GM12892 (cell line): ENCODE measurements around the gene SELENOO.

Source experiments
- DNase-seq: peaks from one replicate; pipeline ENCODE4 v3.0.0; 2011; ENCODE audit not compliant: insufficient read length
- FAIRE-seq: peaks from 2 replicates; lab custom pipeline; 2011; peaks lifted over from hg19 to GRCh38; lab: Jason Lieb, UNC
- POLR2A ChIP-seq: IDR thresholded peaks from 2 replicates; pipeline ENCODE4 v1.6.1; 2011; ENCODE audit warnings: low read depth, low read length, control low read depth
- POLR2AphosphoS5 ChIP-seq: IDR thresholded peaks from 2 replicates; pipeline ENCODE4 v1.6.1; 2011; ENCODE audit warnings: low read depth, low read length, control low read depth
- TAF1 ChIP-seq: IDR thresholded peaks from 2 replicates; pipeline ENCODE4 v1.6.1; 2011; ENCODE audit warnings: low read depth, mild to moderate bottlenecking, control low read depth, low read length, borderline replicate concordance

The SELENOO gene

DNA sequence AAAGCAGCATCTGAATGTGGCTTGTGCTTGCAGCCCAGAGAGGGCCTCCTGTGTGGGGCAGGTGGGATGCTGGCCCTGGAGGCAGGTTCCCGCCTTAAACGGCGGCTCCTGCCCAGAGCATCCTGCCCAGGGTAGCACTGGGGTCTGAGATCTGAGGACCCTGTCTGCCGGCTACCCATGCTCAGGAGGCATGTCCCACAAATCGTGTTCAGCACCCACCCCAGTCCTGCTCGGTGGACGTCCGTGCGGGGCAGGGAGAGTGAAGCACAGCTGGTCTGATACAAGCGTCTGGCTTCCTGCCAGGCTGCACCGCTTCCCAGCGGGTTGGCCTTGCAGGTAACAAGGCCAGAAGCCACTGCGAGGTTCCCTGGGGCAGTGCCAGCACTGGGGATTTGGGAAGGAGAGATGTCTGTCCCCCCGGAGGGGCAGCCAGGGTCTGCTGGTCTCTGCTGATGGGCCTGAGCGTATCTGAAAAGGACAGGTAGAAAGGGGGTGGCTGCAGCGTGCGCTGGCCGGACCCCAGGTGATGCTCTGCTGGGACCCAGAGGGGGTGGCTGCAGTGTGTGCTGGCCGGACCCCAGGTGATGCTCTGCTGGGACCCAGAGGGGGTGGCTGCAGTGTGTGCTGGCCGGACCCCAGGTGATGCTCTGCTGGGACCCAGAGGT, 11.5 kb upstream of the SELENOO start:
- DNase-seq (no peak), FAIRE-seq (peak; percentile 68)
- no peak for TF ChIP-seq TAF1
- TF ChIP-seq POLR2AphosphoS5: no peak
- TF ChIP-seq POLR2A: no peak

DNA sequence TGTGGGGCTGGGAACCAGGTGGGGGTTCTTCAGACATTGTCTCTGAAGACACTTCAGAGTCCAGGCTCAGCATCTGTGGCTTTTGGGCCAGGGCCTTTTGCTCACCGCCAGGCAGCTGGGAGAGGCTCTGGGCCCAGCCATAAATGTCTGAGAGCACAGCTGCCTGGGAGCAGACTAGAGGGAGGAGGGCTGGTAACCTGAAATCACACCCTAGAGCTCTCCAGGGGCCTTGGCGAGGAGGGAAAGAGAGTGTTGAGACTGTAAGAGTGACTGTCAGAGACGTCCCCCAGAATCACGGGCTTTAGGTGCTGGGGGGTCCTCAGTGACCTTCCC, 11.0 kb upstream of the SELENOO start:
- no peak for FAIRE-seq
- no peak for DNase-seq
- TF ChIP-seq POLR2A: no peak

DNA sequence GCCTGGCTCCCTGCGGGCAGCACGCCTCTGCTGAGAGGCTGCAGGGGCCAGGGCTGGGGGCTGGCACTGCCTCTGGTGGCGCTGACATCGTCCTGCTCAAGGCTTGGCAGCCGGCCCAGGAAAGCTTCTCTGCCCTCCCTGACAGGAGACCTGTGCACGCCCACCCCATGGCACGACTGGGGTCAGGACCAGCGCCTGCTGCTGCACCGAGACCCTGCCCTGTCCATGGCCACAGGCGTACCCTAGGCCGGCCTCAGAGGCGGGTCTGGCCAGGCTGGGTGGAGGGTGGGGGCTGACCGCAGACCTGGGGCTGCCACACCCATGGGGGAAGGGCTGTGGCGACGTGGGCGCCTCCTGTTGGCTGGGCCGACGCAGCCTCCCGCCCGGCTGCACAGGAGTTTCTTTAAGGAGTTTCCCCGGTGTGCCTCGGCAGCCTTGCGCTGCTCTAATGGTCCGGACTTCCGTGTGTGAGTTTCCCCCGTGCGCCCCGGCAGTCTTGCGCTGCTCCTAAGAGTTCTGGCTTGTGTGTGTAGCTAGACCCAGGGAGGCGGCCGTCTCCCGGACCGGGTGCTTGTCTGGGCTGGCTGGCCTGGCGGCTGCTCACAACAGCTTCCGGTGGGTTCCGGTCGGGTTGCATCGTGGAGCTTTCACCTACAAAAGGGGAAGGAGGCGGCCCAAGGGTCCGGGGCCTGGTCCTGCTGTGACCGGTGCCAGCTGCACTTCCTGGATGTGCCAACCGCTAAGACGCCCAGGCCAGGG, 10.4 kb upstream of the SELENOO start:
- peak; percentile 98 for FAIRE-seq
- DNase-seq: peak; percentile 81
- TF ChIP-seq TAF1: peak; percentile 82
- peak; percentile 78; the same call in 1 of the 2 replicates for TF ChIP-seq POLR2A
- peak; percentile 88 for TF ChIP-seq POLR2AphosphoS5

DNA sequence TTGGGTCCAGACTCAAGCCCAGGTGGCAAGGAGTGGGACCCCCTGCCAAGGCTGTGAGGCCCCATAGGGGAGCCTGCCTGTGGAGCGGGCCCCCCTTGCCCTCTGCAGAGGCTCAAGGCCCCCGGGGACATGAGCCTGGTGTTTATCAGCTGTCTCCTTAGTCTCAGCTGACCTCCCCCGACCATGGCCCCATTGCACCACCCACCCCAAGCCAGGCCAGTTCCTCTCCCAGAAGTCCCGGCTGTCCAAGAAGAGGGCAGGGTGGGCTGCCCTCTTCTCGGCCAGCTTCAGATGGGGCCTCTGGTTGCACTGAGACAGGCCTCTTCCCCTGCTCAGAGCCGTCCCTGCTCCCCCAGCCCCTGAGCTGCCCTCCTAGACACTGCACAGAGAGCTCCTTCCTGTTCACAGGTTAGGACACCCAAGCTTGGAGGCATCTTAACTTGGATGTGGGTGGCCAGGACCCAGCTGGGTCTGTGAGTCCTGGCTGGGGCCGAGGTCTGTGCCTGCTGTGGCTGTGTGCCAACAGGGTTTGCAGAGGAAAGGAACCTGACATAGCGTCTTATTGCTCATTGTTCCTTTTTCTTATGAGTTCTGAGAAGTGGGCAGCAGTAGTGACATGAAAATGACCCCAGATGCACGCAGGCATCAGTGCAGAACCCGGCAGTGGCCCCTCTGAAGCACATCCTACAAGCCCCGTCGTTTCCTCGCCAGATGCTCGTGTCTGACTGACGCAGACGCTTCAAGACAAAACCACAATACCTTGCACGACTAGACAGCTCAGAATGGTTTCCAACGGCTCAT, 9.7 kb upstream of the SELENOO start:
- FAIRE-seq (no peak), DNase-seq (peak; percentile 64)
- no peak for TF ChIP-seq TAF1
- TF ChIP-seq POLR2A: peak; percentile 81

GRCh38 chr22:50192436-50193204, 8.2 kb upstream of the SELENOO start:
- no peak for TF ChIP-seq TAF1
- peak; percentile 44; the same call in 1 of the 2 replicates for TF ChIP-seq POLR2A
- DNase-seq: no peak
- peak; percentile 94 for FAIRE-seq

- DNase-seq: no peak
- no peak for FAIRE-seq
- no peak for TF ChIP-seq POLR2AphosphoS5
- TF ChIP-seq TAF1: no peak
- TF ChIP-seq POLR2A: no peak
Observed at GRCh38 chr22:50193621-50194020, 7.2 kb upstream of the SELENOO start.

DNA sequence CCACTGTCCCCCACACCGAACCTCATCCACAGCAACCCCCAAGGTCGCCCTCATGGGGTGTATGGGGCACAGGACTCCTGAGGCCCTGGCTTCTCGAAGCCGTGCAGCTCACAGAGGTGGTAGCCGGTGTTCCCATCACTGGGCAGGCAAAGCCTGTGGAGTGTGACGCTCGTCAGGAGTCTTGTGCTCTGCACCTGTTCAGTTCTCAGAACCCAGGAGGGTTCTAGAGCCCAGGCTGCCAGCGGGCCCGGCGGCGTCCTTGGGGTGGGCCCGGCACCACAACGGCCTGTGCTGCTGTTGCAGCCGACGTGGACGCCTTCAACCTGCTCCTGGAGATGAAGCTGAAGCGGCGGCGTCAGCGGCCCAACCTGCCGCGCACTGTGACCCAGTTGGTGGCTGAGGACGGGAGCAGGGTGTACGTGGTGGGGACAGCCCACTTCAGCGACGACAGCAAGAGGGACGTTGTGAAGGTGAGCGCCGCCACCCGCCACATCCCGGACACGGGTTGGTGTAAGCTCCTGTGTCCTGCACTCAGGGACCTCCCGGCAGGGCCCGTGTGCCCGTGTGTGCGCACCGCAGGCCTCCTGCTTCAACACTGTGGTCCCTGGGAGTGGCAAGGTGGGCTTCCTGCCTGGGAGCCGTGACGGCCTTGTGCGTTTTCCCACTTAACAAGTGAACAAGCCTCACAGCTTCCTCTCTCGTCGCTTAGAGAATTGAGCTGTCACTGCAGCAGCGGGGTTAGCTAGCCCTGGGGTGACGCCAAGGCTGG, 6.6 kb upstream of the SELENOO start:
- DNase-seq (no peak), FAIRE-seq (no peak)
- TF ChIP-seq TAF1: no peak
- no peak; the same call in 1 of the 2 replicates for TF ChIP-seq POLR2A

DNA sequence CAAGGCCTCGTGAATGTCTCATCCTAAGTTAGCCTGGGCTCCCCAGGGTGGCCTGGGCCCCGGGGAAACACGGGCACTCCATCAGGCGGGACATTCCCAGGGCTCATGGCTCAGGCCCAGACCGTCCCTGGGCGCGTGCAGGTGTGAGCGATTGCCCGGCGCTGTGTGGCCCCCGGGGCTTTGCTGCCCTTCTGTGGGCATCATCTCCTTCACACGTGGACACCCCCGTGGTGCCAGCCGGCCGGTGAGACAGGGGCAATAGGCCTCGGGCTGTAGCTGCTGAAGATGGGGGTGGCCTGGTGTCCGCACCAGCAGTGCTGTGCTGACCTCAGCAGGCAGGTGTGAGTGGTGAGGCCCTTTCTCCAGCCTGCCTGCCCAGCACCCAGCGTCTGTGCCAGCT, 4.6 kb upstream of the SELENOO start:
- DNase-seq (no peak), FAIRE-seq (no peak)
- no peak for TF ChIP-seq TAF1
- no peak for TF ChIP-seq POLR2AphosphoS5
- TF ChIP-seq POLR2A: peak; percentile 41; the same call in 1 of the 2 replicates

GRCh38 chr22:50197000-50197800, 3.6 kb upstream of the SELENOO start:
- TF ChIP-seq POLR2AphosphoS5 (no peak; the same call in 1 of the 2 replicates), POLR2A (0 out of 2 replicates have a peak, but pooled peaks have one; percentile 6), TAF1 (no peak)
- DNase-seq (no peak), FAIRE-seq (no peak)

DNA sequence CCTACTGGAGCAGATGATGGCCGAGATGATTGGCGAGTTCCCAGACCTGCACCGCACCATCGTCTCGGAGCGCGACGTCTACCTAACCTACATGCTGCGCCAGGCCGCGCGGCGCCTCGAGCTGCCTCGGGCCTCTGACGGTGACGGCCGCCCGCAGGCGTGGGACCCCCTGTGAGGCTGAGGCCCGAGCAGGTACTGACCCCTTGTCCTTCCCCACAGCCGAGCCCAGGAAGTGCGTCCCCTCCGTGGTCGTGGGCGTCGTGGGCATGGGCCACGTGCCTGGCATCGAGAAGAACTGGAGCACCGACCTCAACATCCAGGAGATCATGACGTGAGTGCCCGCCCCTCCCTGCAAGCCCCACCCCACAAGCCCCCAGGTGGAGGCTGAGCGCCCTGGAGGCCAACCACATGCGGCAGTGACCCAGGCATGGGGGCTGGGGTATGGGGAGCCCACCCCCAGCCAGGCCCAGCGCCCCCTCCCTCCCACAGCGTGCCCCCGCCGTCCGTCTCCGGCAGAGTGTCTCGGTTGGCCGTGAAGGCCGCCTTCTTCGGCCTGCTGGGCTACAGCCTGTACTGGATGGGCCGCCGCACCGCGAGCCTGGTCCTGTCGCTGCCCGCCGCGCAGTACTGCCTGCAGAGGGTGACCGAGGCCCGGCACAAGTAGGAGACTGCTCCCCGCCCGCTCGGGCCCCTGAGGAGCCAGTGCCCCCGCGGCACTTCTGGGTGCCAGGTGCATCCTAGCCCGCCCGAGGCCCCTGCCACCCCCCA, 2.8 kb upstream of the SELENOO start:
- DNase-seq: no peak
- FAIRE-seq: no peak
- TF ChIP-seq TAF1 (no peak), POLR2A (0 out of 2 replicates have a peak, but pooled peaks have one; percentile 7)
